Natural killer cell treated with Interleukin-12 subunit alpha and Interleukin-12 subunit beta and Interleukin-15 and Interleukin-18, amount 100 ng/mL, for 72 hours (primary cell): ENCODE measurements around the gene KIAA1671. TPM values are rescaled to one million over a fixed set of nuclear protein-coding genes. Genes with fewer than 3 reads are reported as not detected.

Experiments
- ATAC-seq, 2 donors: fragments of 150-1000 bp; cut with Tn5 transposase in 1 of 2; sonication (Bioruptor Pico), chemical (Tn5 transposase) in 1 of 2; 2 replicates each; pipeline ENCODE4 v1.10.0; 2021
- DNase-seq: peaks from one replicate; pipeline ENCODE4 v3.0.0; 2022; ENCODE audit warnings: low spot score
- H3K27ac Mint-ChIP-seq, 2 donors: 1 replicate in 1 of 2; 2 replicates in 1 of 2; pipeline ENCODE4 v1.8.0; 2022; ENCODE audit warnings: mixed read lengths in 2 of 2, mild to moderate bottlenecking in 1 of 2, moderate library complexity in 1 of 2
- H3K27me3 Mint-ChIP-seq, 2 donors: 1 replicate in 1 of 2; 2 replicates in 1 of 2; pipeline ENCODE4 v1.8.0; 2022; ENCODE audit warnings: mixed read lengths in 2 of 2
- H3K36me3 Mint-ChIP-seq: one replicate; pipeline ENCODE4 v1.8.0; 2022; ENCODE audit warnings: mixed read lengths
- H3K4me1 Mint-ChIP-seq, 2 donors: 1 replicate in 1 of 2; 2 replicates in 1 of 2; pipeline ENCODE4 v1.8.0; 2022; ENCODE audit warnings: low read depth in 2 of 2, mixed read lengths in 2 of 2, mild to moderate bottlenecking in 1 of 2
- H3K4me3 Mint-ChIP-seq: one replicate; pipeline ENCODE4 v1.8.0; 2022; ENCODE audit warnings: mixed read lengths
- H3K9me3 Mint-ChIP-seq: 2 replicates; pipeline ENCODE4 v1.8.0; 2022; ENCODE audit warnings: mixed read lengths
- total RNA-seq, 2 donors: library from RNA; stranded (reverse); gene quantifications; one replicate each; pipeline ENCODE4 v1.2.3, GENCODE V29; 2022

Gene KIAA1671
- total RNA-seq, 2 donors from 2014 or later = 11.7 to 21.3 TPM

DNA sequence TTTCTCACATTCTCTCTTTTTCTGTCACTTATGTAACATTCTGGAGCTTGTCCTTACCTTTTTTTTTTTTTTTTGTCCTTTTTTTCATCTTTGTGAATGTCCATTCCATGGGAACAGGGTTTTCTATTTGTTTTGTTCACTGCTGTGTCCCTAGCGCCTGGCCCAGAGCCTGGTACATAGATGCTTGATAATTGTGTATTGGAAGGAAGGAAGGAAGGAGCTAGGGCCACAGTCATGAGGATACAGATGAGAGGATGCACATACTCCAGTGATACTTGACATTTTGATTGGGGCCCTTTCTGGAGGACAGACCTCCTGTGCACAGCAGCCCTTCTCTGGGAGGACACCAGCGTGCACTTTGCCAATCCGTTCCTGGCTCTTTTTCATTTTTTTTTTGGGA, 68.9 kb downstream of the KIAA1671 start:
- peaks cover 31 to 38% of the 10 kb centered on the region in 2 donors for H3K27me3 Mint-ChIP-seq
- peaks cover 0 to 4% of the 10 kb centered on the region in 2 donors for H3K4me1 Mint-ChIP-seq
- ATAC-seq = no peak
- no peak for DNase-seq
- no peak overlapping the region for H3K27ac Mint-ChIP-seq
- H3K36me3 Mint-ChIP-seq = no peaks in the 10 kb centered on the region
- H3K9me3 Mint-ChIP-seq = no peaks in the 10 kb centered on the region
- H3K4me3 Mint-ChIP-seq = no peak overlapping the region

DNA sequence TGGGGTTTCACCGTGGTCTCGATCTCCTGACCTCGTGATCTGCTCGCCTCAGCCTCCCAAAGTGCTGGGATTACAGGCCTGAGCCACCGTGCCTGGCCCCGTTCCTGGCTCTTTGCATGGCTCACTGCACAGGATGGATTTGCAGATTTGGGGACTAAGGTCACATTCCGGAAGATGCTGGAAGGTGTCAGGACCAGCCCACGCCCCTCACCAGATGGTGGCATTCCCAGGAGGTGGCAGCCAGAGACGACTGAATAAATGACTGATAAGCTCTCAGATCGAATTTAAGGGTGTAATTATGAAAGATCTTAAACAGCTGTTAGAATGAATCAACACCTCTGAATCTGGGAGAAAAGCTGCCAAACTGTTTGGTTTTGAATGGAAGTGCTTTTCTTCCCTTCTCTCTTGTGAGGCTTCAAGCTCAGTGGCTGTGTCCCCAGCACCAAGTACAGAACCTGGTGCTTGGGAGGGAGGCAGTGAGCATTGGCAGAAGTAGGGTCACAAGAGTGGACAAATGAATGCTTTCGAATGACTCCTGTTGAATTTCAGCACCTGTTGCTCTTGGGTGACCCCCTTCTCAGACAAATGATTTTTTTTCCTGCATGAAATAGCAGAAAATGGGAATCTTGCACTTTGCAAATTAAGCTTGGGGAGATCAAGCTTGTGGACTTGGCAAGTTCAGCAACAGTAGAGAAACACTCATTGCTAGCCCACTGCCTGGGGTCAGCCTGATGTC, 69.6 kb downstream of the KIAA1671 start:
- Mint-ChIP-seq H3K4me3 (no peak overlapping the region), H3K36me3 (no peaks in the 10 kb centered on the region), H3K27me3 (peaks cover 36 to 43% of the 10 kb centered on the region in 2 donors), H3K4me1 (peaks cover 0 to 6% of the 10 kb centered on the region in 2 donors), H3K9me3 (no peaks in the 10 kb centered on the region), H3K27ac (no peak overlapping the region)
- DNase-seq (no peak), ATAC-seq (no peak)

DNA sequence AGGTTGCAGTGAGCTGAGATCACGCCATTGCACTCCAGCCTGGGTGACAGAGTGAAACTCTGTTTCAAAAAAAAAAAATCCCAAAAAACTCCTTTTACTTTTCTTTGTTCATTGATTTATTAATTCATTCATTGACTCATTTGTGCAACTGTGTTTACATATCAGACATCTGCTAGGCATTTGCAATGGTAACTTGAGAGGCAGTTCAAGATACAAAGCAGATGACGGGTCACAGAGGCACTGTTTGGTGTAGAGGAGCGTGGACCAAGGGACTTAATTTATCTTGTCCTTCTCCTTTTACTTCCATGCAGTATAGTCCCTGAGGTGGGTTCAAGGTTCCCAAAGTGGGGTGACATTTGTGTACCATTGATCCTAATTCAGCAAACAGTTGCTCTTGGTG, 71.4 kb downstream of the KIAA1671 start:
- no peak overlapping the region for H3K4me3 Mint-ChIP-seq
- no peaks in the 10 kb centered on the region for H3K36me3 Mint-ChIP-seq
- H3K4me1 Mint-ChIP-seq = peaks cover 0 to 7% of the 10 kb centered on the region in 2 donors
- ATAC-seq (no peak), DNase-seq (no peak)
- no peaks in the 10 kb centered on the region for H3K9me3 Mint-ChIP-seq
- H3K27ac Mint-ChIP-seq = no peak overlapping the region
- H3K27me3 Mint-ChIP-seq = peaks cover 28 to 47% of the 10 kb centered on the region in 2 donors

DNA sequence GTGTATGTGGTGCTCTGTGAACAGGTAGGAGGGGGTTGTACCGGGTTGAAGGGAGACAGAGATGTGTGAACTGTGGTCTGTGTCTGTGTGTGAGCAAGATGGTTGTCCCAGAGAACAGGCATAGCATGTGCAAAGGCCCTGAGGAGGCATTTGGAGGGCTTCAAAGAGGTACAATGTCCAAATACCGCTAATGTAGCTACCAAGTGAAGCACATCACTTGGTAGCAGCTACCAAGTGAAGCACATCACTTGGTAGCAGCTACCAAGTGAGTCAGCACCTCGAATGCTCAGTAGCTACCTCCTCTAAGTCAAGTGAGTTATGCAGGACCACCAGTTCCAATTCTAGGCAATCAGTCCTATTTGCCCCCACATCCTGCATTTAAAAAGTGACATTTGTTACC, 72.4 kb downstream of the KIAA1671 start:
- Mint-ChIP-seq H3K27me3 (peaks cover 21 to 42% of the 10 kb centered on the region in 2 donors), H3K4me3 (no peak overlapping the region), H3K9me3 (no peaks in the 10 kb centered on the region), H3K4me1 (peaks cover 0 to 7% of the 10 kb centered on the region in 2 donors), H3K27ac (no peak overlapping the region), H3K36me3 (no peaks in the 10 kb centered on the region)
- ATAC-seq = no peak
- no peak for DNase-seq

DNA sequence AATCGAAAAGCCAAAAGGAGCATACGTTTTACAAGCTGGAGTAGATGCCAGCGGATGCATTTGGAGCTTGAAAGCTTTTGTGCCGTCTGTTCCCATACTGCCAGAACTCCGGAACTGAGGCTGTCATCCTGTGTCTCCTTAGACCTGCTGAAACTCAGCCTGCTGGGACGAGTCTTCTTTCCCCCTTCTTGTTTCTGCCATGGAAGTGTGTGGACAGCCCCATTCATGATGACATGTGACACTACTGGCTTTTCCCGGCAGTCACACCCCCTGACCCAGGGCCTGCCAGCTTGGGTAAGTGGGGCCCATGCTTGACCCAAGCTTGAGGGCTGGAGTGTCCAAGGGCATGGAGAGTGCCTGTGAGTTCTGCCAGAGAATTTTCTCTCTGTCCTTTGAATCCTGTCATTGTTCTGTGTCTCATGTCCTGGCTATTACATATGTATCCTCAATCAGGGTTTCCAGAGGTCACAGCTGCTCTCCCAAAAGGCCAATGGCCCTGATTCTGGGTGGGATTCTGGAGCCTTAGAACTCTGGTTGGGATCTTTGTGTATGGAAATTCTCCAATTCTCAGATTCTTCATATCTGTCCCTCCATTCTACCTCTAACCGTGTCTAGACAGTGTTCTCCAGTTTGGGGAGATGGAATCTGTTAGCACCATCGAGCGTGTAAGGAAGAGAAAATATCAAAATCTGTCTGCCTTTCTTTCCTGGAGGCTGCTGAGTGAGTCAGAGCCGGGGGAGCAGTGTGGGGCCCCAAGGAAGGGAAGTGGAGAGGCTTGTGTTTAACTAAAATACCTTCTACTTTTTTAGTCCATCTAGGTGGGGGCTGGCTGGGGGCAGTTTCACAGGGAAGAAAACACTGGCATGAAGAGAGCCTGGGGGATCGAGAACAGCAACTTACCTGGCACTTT, 73.2 kb downstream of the KIAA1671 start:
- no peaks in the 10 kb centered on the region for H3K36me3 Mint-ChIP-seq
- H3K4me1 Mint-ChIP-seq = peaks cover 0 to 7% of the 10 kb centered on the region in 2 donors
- DNase-seq = no peak
- no peak overlapping the region for H3K27ac Mint-ChIP-seq
- no peak overlapping the region for H3K4me3 Mint-ChIP-seq
- H3K9me3 Mint-ChIP-seq = no peaks in the 10 kb centered on the region
- H3K27me3 Mint-ChIP-seq = peaks cover 13 to 37% of the 10 kb centered on the region in 2 donors
- ATAC-seq = no peak

DNA sequence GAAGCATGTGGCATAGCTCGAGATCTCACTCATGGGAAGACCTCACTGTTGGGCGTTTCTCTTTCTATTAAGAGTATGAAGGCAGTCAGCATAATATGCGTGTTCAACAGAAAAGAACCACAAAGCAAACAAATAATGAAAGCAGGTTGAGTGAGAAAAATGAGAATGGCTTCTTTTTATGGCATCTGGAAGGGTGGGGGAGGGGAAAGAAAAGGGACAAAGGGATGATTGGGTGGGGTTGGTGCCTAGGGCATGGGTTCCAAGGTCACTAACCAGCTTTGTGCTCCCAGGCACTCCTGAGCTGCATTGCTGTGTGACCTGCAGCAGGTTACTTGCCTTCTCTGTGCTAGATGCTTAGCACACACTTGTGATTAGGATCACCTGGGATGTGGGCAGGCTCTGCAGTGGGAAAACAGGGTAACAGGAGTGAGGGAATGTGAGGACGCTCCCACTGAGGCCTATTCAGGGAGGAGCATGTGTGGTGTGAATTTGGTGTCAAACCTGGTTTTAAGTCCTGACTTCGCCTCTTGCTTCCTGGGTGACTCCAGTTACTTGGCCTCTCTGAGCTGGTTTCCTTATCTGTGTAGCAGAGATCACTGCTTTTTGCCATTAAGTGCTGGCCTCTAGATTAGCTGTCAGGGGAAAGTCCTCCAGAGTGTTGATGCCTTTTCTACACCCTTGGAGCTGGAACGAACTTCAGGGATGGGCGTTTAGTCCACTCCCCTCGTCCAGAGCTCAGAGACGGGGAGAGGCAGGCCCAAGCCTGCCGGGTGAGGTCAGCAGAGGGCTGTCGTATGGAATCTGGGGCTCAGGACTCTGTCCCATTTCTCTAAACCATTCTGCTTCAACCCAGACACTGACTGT, 74.8 kb downstream of the KIAA1671 start:
- ATAC-seq = no peak
- H3K9me3 Mint-ChIP-seq = no peaks in the 10 kb centered on the region
- peaks cover 11 to 34% of the 10 kb centered on the region in 2 donors for H3K27me3 Mint-ChIP-seq
- DNase-seq = no peak
- no peaks in the 10 kb centered on the region for H3K36me3 Mint-ChIP-seq
- no peak overlapping the region for H3K27ac Mint-ChIP-seq
- peaks cover 0 to 7% of the 10 kb centered on the region in 2 donors for H3K4me1 Mint-ChIP-seq
- no peak overlapping the region for H3K4me3 Mint-ChIP-seq

DNA sequence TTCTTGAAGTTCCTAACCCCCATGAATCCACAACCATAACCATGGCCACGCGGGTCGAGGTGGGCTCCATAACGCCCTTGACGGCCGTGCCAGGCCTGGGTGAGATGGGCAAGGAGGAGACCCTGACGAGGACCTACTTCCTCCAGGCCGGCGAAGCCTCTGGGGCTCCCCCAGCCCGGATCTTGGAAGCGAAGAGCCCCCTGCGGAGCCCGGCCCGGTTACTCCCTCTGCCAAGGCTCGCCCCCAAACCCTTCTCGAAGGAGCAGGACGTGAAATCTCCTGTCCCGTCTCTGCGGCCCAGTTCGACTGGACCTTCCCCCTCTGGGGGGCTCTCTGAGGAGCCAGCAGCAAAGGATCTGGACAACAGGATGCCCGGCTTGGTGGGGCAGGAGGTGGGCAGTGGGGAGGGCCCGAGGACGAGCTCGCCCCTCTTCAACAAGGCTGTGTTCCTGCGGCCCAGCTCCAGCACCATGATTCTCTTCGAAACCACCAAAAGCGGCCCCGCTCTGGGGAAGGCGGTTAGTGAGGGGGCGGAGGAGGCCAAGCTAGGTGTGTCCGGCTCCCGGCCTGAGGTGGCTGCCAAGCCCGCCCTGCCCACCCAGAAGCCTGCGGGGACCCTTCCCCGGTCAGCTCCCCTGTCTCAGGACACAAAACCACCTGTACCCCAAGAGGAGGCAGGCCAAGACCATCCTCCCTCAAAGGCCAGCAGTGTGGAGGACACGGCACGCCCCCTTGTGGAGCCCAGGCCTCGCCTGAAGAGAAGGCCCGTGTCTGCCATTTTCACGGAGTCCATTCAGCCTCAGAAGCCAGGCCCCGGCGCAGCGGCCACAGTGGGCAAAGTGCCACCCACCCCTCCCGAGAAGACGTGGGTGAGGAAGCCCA, 75.7 kb downstream of the KIAA1671 start:
- H3K27ac Mint-ChIP-seq = no peak overlapping the region
- no peaks in the 10 kb centered on the region for H3K36me3 Mint-ChIP-seq
- H3K4me3 Mint-ChIP-seq = no peak overlapping the region
- no peaks in the 10 kb centered on the region for H3K9me3 Mint-ChIP-seq
- peaks cover 11 to 30% of the 10 kb centered on the region in 2 donors for H3K27me3 Mint-ChIP-seq
- no peak for DNase-seq
- H3K4me1 Mint-ChIP-seq = peaks cover 0 to 7% of the 10 kb centered on the region in 2 donors
- peak; percentile 28 to 51 for ATAC-seq

DNA sequence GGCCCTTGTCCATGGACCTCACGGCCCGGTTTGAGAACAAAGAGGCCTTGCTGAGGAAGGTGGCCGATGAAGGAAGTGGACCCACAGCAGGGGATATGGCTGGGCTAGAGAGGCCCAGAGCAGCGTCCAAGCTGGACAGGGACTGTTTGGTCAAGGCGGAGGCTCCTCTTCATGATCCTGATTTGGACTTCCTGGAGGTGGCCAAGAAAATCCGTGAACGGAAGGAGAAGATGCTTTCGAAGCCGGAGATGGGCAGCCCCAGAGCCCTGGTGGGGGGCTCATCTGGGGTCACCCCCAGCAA, 76.3 kb downstream of the KIAA1671 start:
- Mint-ChIP-seq H3K4me3 (no peak overlapping the region), H3K27ac (peak overlapping the region in 1 of 2 donors; percentile 21), H3K36me3 (no peaks in the 10 kb centered on the region), H3K4me1 (peaks cover 0 to 10% of the 10 kb centered on the region in 2 donors), H3K27me3 (peaks cover 11 to 30% of the 10 kb centered on the region in 2 donors), H3K9me3 (no peaks in the 10 kb centered on the region)
- DNase-seq (no peak), ATAC-seq (no peak)

DNA sequence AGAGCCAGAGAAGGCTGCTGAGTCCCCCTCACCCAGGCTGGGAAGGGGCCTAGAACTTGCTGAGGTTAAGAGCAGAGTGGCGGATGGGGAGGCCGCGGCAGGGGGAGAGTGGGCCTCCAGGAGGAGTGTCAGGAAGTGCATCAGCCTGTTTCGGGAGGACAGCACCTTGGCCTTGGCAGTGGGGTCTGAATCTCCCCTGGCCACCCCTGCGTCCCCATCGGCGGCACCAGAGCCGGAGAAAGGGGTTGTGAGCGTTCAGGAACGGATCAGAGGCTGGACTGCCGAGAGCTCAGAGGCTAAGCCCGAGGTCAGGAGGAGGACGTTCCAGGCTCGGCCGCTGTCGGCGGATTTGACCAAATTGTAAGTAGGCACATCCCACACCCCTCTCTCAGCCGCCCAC, 76.7 kb downstream of the KIAA1671 start:
- no peaks in the 10 kb centered on the region for H3K36me3 Mint-ChIP-seq
- H3K4me3 Mint-ChIP-seq = no peak overlapping the region
- no peak for ATAC-seq
- H3K27me3 Mint-ChIP-seq = peaks cover 13 to 27% of the 10 kb centered on the region in 2 donors
- H3K4me1 Mint-ChIP-seq = peaks cover 3 to 14% of the 10 kb centered on the region in 2 donors
- H3K9me3 Mint-ChIP-seq = no peaks in the 10 kb centered on the region
- H3K27ac Mint-ChIP-seq = peak overlapping the region in 1 of 2 donors; percentile 21
- DNase-seq = no peak

DNA sequence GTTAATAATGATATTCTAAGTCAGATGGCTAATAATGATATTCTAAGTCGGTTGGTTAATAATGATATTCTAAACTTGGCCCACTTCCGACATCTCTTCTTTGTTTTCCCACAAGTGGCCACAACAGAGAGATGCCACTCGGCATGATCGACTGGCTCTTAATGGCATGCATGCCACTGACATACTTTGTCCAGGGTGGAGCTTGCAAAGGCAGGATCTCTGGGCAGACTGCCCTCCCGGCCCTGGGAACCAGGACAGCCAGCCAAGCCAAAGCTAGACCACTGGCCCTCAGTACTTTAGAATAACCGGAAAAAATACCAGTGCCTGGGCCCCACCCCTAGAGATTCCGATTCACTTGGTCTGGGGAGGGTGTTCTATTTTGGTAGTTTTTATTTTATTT, 78.1 kb downstream of the KIAA1671 start:
- ATAC-seq = no peak

DNA sequence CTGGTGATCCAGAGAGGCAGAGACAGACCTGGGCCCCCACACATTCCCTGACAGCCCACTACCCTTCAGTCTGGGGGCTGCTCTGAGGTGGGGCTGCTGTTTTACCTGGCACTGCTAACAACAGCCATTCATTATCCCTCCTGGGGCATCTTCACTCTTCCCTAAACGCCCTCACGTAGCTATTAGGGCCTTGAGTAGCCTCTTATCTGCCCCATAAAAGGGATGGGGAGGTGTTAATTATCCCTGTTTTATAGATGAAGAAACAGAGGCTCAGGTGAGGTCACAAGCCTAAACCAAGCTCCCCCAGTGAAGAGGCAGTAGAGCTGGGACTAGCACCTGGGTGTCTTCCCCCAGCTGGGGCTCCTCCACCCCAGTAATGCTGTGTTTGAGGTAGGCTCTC, 79.5 kb downstream of the KIAA1671 start:
- ATAC-seq = no peak
- Mint-ChIP-seq H3K27ac (no peak overlapping the region), H3K36me3 (no peaks in the 10 kb centered on the region), H3K27me3 (peaks cover 7 to 20% of the 10 kb centered on the region in 2 donors), H3K4me3 (no peak overlapping the region), H3K9me3 (no peaks in the 10 kb centered on the region), H3K4me1 (peaks cover 7 to 12% of the 10 kb centered on the region in 2 donors)
- DNase-seq = no peak

More for the DNA sequence above, 78.1 kb downstream of the KIAA1671 start:
- DNase-seq = no peak
- Mint-ChIP-seq H3K4me1 (peaks cover 7 to 17% of the 10 kb centered on the region in 2 donors), H3K4me3 (no peak overlapping the region), H3K27me3 (peaks cover 13 to 29% of the 10 kb centered on the region in 2 donors), H3K9me3 (no peaks in the 10 kb centered on the region), H3K36me3 (no peaks in the 10 kb centered on the region), H3K27ac (no peak overlapping the region)

DNA sequence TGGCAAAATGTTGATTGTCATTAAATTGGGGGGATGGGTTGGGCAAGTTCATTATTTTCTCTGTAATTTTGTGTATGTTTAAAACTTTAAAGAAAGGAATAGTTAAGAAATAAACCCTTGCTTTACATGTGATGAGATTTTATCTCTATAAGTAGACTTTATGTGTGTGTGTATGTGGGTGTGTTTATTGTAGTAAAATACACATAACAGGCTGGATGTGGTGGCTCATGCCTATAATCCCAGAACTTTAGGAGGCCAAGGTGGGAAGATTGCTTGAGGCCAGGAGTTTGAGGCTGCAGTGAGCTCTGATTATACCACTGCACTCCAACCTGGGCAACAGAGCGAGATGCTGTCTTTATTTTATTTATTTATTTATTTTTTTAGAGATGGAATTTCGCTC, 83.2 kb downstream of the KIAA1671 start:
- no peaks in the 10 kb centered on the region for H3K9me3 Mint-ChIP-seq
- H3K4me1 Mint-ChIP-seq = peaks cover 7 to 10% of the 10 kb centered on the region in 2 donors
- ATAC-seq (no peak), DNase-seq (no peak)
- no peak overlapping the region for H3K27ac Mint-ChIP-seq
- no peaks in the 10 kb centered on the region for H3K36me3 Mint-ChIP-seq
- peaks cover 7 to 23% of the 10 kb centered on the region in 2 donors for H3K27me3 Mint-ChIP-seq
- H3K4me3 Mint-ChIP-seq = no peak overlapping the region

DNA sequence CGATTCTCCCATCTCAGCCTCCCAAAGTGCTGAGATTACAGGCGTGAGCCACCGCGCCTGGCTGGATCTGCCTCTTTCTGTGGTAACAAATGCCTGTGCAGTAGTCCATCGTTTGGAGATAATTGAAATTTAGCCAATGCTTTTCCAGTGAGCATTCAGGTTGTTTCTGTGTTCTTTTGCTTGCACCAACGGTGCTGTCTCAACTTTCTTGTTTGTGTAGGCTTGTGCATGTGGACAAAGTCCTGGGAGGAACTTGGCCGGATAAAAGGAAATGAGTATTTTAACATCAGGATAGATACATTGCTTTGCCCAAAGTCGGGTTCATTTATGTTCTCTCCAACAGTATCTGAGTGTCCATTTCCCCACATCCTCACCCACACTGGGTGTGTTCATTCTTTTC, 85.7 kb downstream of the KIAA1671 start:
- H3K9me3 Mint-ChIP-seq = no peaks in the 10 kb centered on the region
- no peak for DNase-seq
- H3K36me3 Mint-ChIP-seq = no peaks in the 10 kb centered on the region
- H3K27me3 Mint-ChIP-seq = peaks cover 8 to 28% of the 10 kb centered on the region in 2 donors
- no peak overlapping the region for H3K27ac Mint-ChIP-seq
- H3K4me3 Mint-ChIP-seq = no peak overlapping the region
- no peak for ATAC-seq
- H3K4me1 Mint-ChIP-seq = peaks cover 7 to 10% of the 10 kb centered on the region in 2 donors
